ENCODE data around the gene RFC4. TPM values are rescaled to one million over a fixed set of nuclear protein-coding genes. Genes with fewer than 3 reads are reported as not detected.

RFC4 gene
- total and polyA plus RNA-seq, 2 experiments from 2014 or later = 73.3 to 107 TPM

- TF ChIP-seq ETS1 (IDR thresholded peaks at IDR 0.05) = no peak
- TF ChIP-seq NANOG (IDR thresholded peaks at IDR 0.05; ENCODE audit: borderline replicate concordance) = no peak
- TF ChIP-seq POLR2AphosphoS5 (IDR thresholded peaks at IDR 0.05; ENCODE audit: low read depth) = no peak
- no peak for TF ChIP-seq EZH2phosphoT487 (IDR thresholded peaks at IDR 0.05; ENCODE audit: unreplicated experiment)
- TF ChIP-seq, protein P1, sequence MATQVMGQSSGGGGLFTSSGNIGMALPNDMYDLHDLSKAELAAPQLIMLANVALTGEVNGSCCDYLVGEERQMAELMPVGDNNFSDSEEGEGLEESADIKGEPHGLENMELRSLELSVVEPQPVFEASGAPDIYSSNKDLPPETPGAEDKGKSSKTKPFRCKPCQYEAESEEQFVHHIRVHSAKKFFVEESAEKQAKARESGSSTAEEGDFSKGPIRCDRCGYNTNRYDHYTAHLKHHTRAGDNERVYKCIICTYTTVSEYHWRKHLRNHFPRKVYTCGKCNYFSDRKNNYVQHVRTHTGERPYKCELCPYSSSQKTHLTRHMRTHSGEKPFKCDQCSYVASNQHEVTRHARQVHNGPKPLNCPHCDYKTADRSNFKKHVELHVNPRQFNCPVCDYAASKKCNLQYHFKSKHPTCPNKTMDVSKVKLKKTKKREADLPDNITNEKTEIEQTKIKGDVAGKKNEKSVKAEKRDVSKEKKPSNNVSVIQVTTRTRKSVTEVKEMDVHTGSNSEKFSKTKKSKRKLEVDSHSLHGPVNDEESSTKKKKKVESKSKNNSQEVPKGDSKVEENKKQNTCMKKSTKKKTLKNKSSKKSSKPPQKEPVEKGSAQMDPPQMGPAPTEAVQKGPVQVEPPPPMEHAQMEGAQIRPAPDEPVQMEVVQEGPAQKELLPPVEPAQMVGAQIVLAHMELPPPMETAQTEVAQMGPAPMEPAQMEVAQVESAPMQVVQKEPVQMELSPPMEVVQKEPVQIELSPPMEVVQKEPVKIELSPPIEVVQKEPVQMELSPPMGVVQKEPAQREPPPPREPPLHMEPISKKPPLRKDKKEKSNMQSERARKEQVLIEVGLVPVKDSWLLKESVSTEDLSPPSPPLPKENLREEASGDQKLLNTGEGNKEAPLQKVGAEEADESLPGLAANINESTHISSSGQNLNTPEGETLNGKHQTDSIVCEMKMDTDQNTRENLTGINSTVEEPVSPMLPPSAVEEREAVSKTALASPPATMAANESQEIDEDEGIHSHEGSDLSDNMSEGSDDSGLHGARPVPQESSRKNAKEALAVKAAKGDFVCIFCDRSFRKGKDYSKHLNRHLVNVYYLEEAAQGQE (IDR thresholded peaks at IDR 0.05; ENCODE audit: unreplicated experiment) = no peak
- TF ChIP-seq STAT1 (IDR thresholded peaks at IDR 0.05; ENCODE audit: unreplicated experiment) = no peak
- TF ChIP-seq ZNF331 (CRISPR knock-in tag; IDR thresholded peaks at IDR 0.05; ENCODE audit: low read depth) = no peak
- no peak for TF ChIP-seq EZH2 (IDR thresholded peaks at IDR 0.05; ENCODE audit: low read depth, unreplicated experiment)
- TF ChIP-seq JUNB (IDR thresholded peaks at IDR 0.05; ENCODE audit: unreplicated experiment) = no peak
- no peak for TF ChIP-seq CREB1 (CRISPR knock-in tag; IDR thresholded peaks at IDR 0.05; ENCODE audit: low read depth)
- TF ChIP-seq, protein P2, sequence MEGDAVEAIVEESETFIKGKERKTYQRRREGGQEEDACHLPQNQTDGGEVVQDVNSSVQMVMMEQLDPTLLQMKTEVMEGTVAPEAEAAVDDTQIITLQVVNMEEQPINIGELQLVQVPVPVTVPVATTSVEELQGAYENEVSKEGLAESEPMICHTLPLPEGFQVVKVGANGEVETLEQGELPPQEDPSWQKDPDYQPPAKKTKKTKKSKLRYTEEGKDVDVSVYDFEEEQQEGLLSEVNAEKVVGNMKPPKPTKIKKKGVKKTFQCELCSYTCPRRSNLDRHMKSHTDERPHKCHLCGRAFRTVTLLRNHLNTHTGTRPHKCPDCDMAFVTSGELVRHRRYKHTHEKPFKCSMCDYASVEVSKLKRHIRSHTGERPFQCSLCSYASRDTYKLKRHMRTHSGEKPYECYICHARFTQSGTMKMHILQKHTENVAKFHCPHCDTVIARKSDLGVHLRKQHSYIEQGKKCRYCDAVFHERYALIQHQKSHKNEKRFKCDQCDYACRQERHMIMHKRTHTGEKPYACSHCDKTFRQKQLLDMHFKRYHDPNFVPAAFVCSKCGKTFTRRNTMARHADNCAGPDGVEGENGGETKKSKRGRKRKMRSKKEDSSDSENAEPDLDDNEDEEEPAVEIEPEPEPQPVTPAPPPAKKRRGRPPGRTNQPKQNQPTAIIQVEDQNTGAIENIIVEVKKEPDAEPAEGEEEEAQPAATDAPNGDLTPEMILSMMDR (conservative IDR thresholded peaks at IDR 0.05; ENCODE audit: low read depth in 2 of 2) = no peak
These were observed 9.2 kb upstream of the RFC4 start (continued) for GRCh38 chr3:186815435-186815834.

GRCh38 chr3:186814100-186814499 lies 7.8 kb upstream of the RFC4 start:
- no peak for DNase-seq (ENCODE audit: low spot score)
- peaks cover 14% of the 10 kb centered on the region for H3K4me1 Mint-ChIP-seq
- no peaks in the 10 kb centered on the region for H3K9me3 Mint-ChIP-seq
- peaks cover 9% of the 10 kb centered on the region for H3K27me3 Mint-ChIP-seq (ENCODE audit: insufficient read depth, low read depth, poor library complexity)
- ATAC-seq = no peak
- Histone ChIP-seq H3K27ac (ENCODE audit: low read depth) (no peak overlapping the region), H3K36me3 (ENCODE audit: insufficient read depth) (no peaks in the 10 kb centered on the region), H3K4me3 (no peak overlapping the region), H3K4me2 (no peak overlapping the region), H4K20me1 (replicated peaks; ENCODE audit: insufficient read depth) (no peaks in the 10 kb centered on the region), H3K79me2 (replicated peaks; ENCODE audit: insufficient read depth) (no peaks in the 10 kb centered on the region), H3F3A (replicated peaks; ENCODE audit: low read depth) (no peaks in the 10 kb centered on the region), H2AFZ (no peak overlapping the region), H3K4me1 (ENCODE audit: insufficient read depth) (peaks cover 13% of the 10 kb centered on the region), H3K9me2 (ENCODE audit: insufficient read depth) (no peaks in the 10 kb centered on the region), H3K27me3 (ENCODE audit: insufficient read depth) (no peaks in the 10 kb centered on the region)
- no peak overlapping the region for H3K4me3 Mint-ChIP-seq
- no peak overlapping the region for H3K27ac Mint-ChIP-seq
- no peaks in the 10 kb centered on the region; the same call in 2 of the 3 replicates for H3K36me3 Mint-ChIP-seq (ENCODE audit: low read depth)
- TF ChIP-seq ETS1 (IDR thresholded peaks at IDR 0.05) = no peak
- TF ChIP-seq, protein P2 (conservative IDR thresholded peaks at IDR 0.05; ENCODE audit: low read depth in 2 of 2) = no peak
- TF ChIP-seq ZNF114 (CRISPR knock-in tag; IDR thresholded peaks at IDR 0.05) = no peak
- no peak for TF ChIP-seq EZH2phosphoT487 (IDR thresholded peaks at IDR 0.05; ENCODE audit: unreplicated experiment)
- no peak for TF ChIP-seq JUNB (IDR thresholded peaks at IDR 0.05; ENCODE audit: unreplicated experiment)
- no peak for TF ChIP-seq EZH2 (IDR thresholded peaks at IDR 0.05; ENCODE audit: low read depth, unreplicated experiment)
